Pulmonary artery endothelial cell (primary cell): Measurements from ENCODE around the gene NUP42. TPM values are rescaled to one million over a fixed set of nuclear protein-coding genes. Genes with fewer than 3 reads are reported as not detected.

Source experiments
- DNase-seq: peaks from one replicate; pipeline ENCODE4 v3.0.0-alpha.2; 2011; ENCODE audit warnings: low read depth, low spot score
- total RNA-seq: library from RNA; depleted of rRNA; stranded (reverse); fragments of >200 nt; gene quantifications from 2 replicates; pipeline ENCODE4 v1.2.3, GENCODE V29; 2014

NUP42 gene
- total RNA-seq, 1 donor from 2014 or later: 36.9 TPM

- no peak for DNase-seq
Observed at GRCh38 chr7:23234569-23235296, 52.9 kb downstream of the NUP42 start.

GRCh38 chr7:23235813-23236221 lies 54.0 kb downstream of the NUP42 start:
- DNase-seq: no peak

- no peak for DNase-seq
Observed at GRCh38 chr7:23237000-23237399, 55.2 kb downstream of the NUP42 start.

- DNase-seq: no peak
Observed at GRCh38 chr7:23238983-23239652, 57.3 kb downstream of the NUP42 start.

GRCh38 chr7:23239698-23240097 lies 57.9 kb downstream of the NUP42 start:
- no peak for DNase-seq

- DNase-seq: no peak
Observed at GRCh38 chr7:23242321-23242720, 60.5 kb downstream of the NUP42 start.

- DNase-seq: no peak
Observed at GRCh38 chr7:23242935-23243334, 61.1 kb downstream of the NUP42 start.

- DNase-seq: no peak
Observed at GRCh38 chr7:23246555-23246954, 64.7 kb downstream of the NUP42 start, which contains the start of gene GPNMB. Gene GPNMB, plus strand, starts transcription at chr7:23246775. Its CDS starts 83 bp downstream, at chr7:23246858.

GRCh38 chr7:23247046-23247602 lies 65.3 kb downstream of the NUP42 start:
- DNase-seq: no peak

DNA sequence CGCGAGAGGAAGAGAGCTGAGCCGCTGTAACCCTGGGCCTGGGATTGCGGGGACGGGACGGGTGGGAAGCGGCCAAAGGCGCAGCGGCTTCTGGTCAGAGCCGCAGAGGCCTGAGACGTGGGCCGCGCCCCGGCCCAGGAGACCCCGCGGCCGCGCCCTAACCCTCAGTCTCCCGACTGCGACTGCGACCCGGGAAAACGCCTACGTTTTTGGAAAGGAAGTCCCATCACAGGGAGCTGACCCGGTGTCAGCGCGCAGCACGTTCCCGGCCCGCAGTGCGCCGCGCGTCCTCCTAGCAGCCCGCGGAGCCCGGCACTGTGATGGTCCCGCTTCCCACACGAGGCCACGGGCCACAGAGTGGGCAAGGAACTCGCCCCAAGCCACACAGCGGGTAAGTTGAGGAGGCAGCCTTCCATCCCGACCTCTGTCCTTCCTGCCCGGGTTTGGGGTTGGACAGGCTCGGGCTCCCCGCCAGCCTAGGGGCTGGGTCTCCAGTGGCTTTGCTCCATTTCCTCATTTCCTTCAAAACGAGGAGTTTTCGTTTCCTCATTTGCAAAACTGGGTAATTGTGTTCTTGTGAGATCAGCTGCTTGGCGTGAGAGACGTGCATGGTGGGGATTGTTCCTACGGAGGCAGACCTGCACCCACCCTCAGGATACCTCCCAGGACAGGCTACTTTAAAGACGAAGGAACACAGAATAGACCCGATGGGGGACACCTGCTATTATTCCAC lies 65.9 kb downstream of the NUP42 start:
- DNase-seq: no peak

DNA sequence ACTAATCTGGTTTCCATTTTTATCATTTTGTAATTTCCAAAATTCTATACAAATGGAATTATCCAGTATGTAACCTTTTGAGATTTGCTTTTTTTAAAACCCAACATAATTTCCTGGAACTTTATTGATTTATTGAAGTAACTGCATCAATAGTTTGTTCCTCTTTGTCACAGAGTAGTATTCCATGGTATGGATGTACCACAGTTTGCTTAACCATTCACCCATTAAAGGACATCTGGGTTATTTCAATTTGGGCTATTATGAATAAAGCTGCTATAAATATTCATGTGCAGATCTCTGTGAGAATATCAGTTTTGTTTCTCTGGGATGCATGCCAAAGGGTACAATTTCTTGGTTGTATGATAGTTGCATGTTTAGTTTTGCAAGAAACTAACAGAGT lies 67.6 kb downstream of the NUP42 start:
- no peak for DNase-seq

Other genes starting within 250 kb of the NUP42 start
- 58.8 and 106 TPM in 2 replicates for gene HYCC1, start 167.9 kb upstream of the NUP42 start, total RNA-seq
- gene KLHL7, start 76.3 kb upstream of the NUP42 start, total RNA-seq: 34.2 and 37.7 TPM in 2 replicates
- 0.35 and 0.59 TPM in 2 replicates for gene GPNMB, start 64.7 kb downstream of the NUP42 start, total RNA-seq
- gene MALSU1, start 117.3 kb downstream of the NUP42 start, total RNA-seq: 104 and 121 TPM in 2 replicates